Upper lobe of right lung (tissue), 1 donor: ENCODE data around the gene PPP3R2. TPM values are rescaled to one million over a fixed set of nuclear protein-coding genes. Genes with fewer than 3 reads are reported as not detected.

Experiments used
- ATAC-seq: fragments of 200-7000 bp; cut with Tn5 transposase; one replicate; pipeline ENCODE4 v1.9.1; 2020; ENCODE audit warnings: mild to moderate bottlenecking, moderate library complexity
- DNase-seq: peaks from one replicate; pipeline ENCODE4 v3.0.0-alpha.2; 2020
- H3K27ac ChIP-seq: fragments of 200-600 bp; one replicate; pipeline ENCODE4 v1.8.0; 2022
- H3K27me3 ChIP-seq: fragments of 200-600 bp; one replicate; pipeline ENCODE4 v1.8.0; 2022; ENCODE audit warnings: mild to moderate bottlenecking
- H3K36me3 ChIP-seq: fragments of 200-600 bp; one replicate; pipeline ENCODE4 v1.8.0; 2022
- H3K4me1 ChIP-seq: fragments of 200-600 bp; one replicate; pipeline ENCODE4 v1.8.0; 2022
- H3K4me3 ChIP-seq: fragments of 200-600 bp; one replicate; pipeline ENCODE4 v1.8.0; 2022; ENCODE audit warnings: mild to moderate bottlenecking
- H3K9me3 ChIP-seq: fragments of 200-600 bp; one replicate; pipeline ENCODE4 v1.8.0; 2022
- intact Hi-C: fragments of 100-400 bp; cut with DNase I; formaldehyde crosslinking; loops from one replicate; pipeline ENCODE4 v1.11.0; 2022
- total RNA-seq: library from RNA; stranded (reverse); fragmentation: NEBNext Ultra II Directional; extraction: Animal tissue kit (Norgen Biotek cat#: 25700); gene quantifications from one replicate; pipeline ENCODE4 v1.2.1, GENCODE V29; 2021
- TF ChIP-seq, protein P1 (sequence below): fragments of 200-600 bp; IDR thresholded peaks from one replicate; pipeline ENCODE4 v1.8.0; 2022; ENCODE audit warnings: antibody characterized with exemption
- donor health status: DM: no; HTN: yes; CAD: no; lungs with severe emphysema.

The PPP3R2 gene
- total RNA-seq, 1 donor from 2014 or later, result not detected

DNA sequence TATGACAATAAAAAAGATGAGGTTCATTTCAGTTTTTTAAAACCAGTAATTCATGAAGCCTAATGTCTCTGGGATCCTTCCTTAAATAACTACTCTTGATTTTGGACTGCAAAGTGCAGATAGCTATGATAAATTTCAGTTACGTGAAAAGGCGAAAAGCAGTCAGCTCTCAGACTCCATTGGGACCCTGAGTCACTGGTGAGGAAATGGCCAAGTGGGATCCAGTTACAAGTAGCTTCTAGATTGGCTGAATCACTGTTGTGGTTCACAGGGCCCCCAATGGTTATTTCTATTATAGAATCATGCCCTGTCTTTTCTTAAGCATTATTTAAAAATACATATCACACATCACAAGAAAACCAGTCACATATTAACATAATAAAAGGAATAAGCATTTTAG lies 31.1 kb upstream of the PPP3R2 start:
- H3K27ac ChIP-seq, result no peak overlapping the region
- DNase-seq, result no peak
- TF ChIP-seq, protein P1, sequence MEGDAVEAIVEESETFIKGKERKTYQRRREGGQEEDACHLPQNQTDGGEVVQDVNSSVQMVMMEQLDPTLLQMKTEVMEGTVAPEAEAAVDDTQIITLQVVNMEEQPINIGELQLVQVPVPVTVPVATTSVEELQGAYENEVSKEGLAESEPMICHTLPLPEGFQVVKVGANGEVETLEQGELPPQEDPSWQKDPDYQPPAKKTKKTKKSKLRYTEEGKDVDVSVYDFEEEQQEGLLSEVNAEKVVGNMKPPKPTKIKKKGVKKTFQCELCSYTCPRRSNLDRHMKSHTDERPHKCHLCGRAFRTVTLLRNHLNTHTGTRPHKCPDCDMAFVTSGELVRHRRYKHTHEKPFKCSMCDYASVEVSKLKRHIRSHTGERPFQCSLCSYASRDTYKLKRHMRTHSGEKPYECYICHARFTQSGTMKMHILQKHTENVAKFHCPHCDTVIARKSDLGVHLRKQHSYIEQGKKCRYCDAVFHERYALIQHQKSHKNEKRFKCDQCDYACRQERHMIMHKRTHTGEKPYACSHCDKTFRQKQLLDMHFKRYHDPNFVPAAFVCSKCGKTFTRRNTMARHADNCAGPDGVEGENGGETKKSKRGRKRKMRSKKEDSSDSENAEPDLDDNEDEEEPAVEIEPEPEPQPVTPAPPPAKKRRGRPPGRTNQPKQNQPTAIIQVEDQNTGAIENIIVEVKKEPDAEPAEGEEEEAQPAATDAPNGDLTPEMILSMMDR, result no peak
- intact Hi-C loops, result no loop called here
- H3K9me3 ChIP-seq, result no peaks in the 10 kb centered on the region
- no peaks in the 10 kb centered on the region for H3K4me1 ChIP-seq
- no peak for ATAC-seq
- no peaks in the 10 kb centered on the region for H3K27me3 ChIP-seq
- H3K4me3 ChIP-seq, result no peak overlapping the region
- no peaks in the 10 kb centered on the region for H3K36me3 ChIP-seq

DNA sequence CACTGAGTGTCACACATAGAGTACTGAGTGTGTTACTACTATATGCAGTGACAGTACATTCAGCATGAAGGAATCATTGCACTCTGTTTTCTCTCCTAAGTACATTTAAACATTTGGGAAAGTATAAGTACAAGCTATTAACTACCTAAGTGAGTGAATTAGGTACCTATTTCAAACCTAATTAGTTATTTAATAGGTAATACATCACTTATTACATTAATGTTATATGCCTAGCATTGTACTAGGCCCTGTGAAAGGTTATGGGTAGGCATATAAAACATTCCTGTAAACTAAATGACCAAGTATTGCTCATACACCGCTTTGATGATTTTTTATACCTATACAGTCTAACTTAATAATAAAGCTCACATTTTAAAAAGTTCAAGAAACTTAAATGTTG lies 25.7 kb upstream of the PPP3R2 start:
- H3K4me1 ChIP-seq, result no peaks in the 10 kb centered on the region
- ATAC-seq (no peak), DNase-seq (no peak)
- H3K4me3 ChIP-seq, result no peak overlapping the region
- no peak overlapping the region for H3K27ac ChIP-seq
- intact Hi-C loops, result no loop called here
- no peaks in the 10 kb centered on the region for H3K9me3 ChIP-seq
- TF ChIP-seq, protein P1, result no peak
- no peaks in the 10 kb centered on the region for H3K27me3 ChIP-seq
- no peaks in the 10 kb centered on the region for H3K36me3 ChIP-seq

DNA sequence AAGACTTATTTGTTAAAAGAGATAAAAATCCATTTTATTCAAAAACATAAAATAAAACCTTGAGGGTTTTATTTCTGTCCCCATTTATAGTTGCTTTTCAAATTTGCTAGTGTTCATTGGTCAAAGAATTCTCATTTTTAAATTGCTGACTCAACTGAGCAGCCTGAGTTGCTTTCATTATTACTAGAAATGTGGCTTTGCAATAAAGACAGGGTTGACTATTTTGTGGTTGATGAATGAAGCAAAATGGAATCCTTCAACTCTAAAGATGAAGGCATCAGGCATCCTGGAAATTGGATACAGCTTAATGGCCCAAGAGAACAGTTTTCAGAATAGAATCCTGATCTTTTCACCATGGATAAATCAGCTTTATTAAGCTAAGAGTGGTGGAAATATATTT lies 23.9 kb upstream of the PPP3R2 start:
- no peaks in the 10 kb centered on the region for H3K4me1 ChIP-seq
- H3K4me3 ChIP-seq, result no peak overlapping the region
- DNase-seq, result no peak
- H3K27ac ChIP-seq, result no peak overlapping the region
- no peak for ATAC-seq
- no peaks in the 10 kb centered on the region for H3K36me3 ChIP-seq
- H3K9me3 ChIP-seq, result no peaks in the 10 kb centered on the region
- TF ChIP-seq, protein P1, result no peak
- no peaks in the 10 kb centered on the region for H3K27me3 ChIP-seq
- intact Hi-C loops, result no loop called here

DNA sequence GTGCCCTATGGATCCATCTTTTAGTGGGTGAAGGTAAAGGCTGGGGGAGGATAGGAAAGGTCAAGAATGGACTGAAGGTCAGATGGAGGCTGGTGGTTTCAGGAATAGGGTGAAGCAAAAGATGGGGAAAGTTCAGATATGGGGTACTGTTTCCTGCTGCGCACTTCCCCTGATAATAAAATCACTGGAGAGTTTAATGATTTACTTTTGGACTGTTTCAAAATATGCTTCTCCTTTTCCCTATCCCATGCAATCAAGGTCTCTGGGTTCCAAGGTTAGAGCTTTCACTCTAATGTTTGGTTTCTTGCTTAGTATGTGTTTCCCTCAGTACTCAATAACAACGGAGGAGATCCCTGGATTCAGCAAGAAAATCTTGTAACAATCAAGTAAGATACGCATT lies 10.8 kb upstream of the PPP3R2 start:
- Histone ChIP-seq H3K36me3 (no peaks in the 10 kb centered on the region), H3K4me3 (no peak overlapping the region), H3K9me3 (no peaks in the 10 kb centered on the region), H3K27ac (no peak overlapping the region), H3K27me3 (peaks cover 4% of the 10 kb centered on the region), H3K4me1 (peaks cover 4% of the 10 kb centered on the region)
- TF ChIP-seq, protein P1, result no peak
- no peak for DNase-seq
- ATAC-seq, result no peak
- intact Hi-C loops, result no loop called here

DNA sequence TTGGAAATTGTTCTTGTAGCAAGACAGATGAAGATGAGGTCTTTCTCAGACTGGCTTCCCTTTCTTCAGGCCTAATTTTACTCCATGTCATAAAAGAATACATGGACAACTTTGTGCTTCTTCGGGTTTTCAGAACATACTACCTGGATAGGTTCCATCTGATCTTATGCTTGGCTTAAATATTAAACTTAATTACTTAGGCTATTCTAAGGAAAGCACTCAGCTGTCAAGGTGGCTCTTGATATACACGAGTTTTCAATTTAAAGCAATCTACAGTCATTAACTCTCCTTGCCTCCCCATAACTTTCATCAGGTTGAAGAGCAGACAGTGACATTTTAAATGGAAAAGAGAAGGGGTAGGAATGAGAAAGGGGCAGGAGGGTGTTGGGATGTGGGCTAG lies 9.5 kb upstream of the PPP3R2 start:
- no peak for DNase-seq
- H3K27ac ChIP-seq, result no peak overlapping the region
- no peak overlapping the region for H3K4me3 ChIP-seq
- H3K36me3 ChIP-seq, result no peaks in the 10 kb centered on the region
- intact Hi-C loops, result no loop called here
- peaks cover 4% of the 10 kb centered on the region for H3K27me3 ChIP-seq
- H3K9me3 ChIP-seq, result no peaks in the 10 kb centered on the region
- no peak for ATAC-seq
- H3K4me1 ChIP-seq, result peaks cover 4% of the 10 kb centered on the region
- TF ChIP-seq, protein P1, result no peak
